ENCODE measurements around the gene ACOX1.

GRCh38 chr17:75970011-75970523 lies 8.9 kb downstream of the ACOX1 start:
- TF ChIP-seq, protein P1, sequence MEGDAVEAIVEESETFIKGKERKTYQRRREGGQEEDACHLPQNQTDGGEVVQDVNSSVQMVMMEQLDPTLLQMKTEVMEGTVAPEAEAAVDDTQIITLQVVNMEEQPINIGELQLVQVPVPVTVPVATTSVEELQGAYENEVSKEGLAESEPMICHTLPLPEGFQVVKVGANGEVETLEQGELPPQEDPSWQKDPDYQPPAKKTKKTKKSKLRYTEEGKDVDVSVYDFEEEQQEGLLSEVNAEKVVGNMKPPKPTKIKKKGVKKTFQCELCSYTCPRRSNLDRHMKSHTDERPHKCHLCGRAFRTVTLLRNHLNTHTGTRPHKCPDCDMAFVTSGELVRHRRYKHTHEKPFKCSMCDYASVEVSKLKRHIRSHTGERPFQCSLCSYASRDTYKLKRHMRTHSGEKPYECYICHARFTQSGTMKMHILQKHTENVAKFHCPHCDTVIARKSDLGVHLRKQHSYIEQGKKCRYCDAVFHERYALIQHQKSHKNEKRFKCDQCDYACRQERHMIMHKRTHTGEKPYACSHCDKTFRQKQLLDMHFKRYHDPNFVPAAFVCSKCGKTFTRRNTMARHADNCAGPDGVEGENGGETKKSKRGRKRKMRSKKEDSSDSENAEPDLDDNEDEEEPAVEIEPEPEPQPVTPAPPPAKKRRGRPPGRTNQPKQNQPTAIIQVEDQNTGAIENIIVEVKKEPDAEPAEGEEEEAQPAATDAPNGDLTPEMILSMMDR (IDR thresholded peaks at IDR 0.05) = no peak
- TF ChIP-seq POLR2A (IDR thresholded peaks at IDR 0.05) = no peak

All from upper lobe of left lung (tissue), 4 donors.